OCI-LY7 (cell line): Measurements from ENCODE around the gene COX6A1. TPM values are rescaled to one million over a fixed set of nuclear protein-coding genes. Genes with fewer than 3 reads are reported as not detected.

ENCODE experiments used
- BruUV-seq: library from RNA; stranded (reverse); fragments of 400-500 nt; replicated peaks from 2 replicates; lab custom pipeline; 2021; lab: Mats Ljungman, UMichigan
- CTCF ChIA-PET: fragments of 300-600 bp; sonication (Branson Sonifier 250); formaldehyde crosslinking; loops from one replicate; lab custom pipeline; 2022; ENCODE audit warnings: antibody characterized with exemption; ENCODE audit not compliant: unreplicated experiment; lab: Charles Lee
- POLR2A ChIA-PET: fragments of 300-600 bp; sonication (Branson Sonifier 250); formaldehyde crosslinking; loops from one replicate; lab custom pipeline; 2022; ENCODE audit warnings: antibody characterized with exemption; lab: Charles Lee
- DNase-seq: peaks from one replicate; pipeline ENCODE4 v3.0.0-alpha.2; 2015; ENCODE audit warnings: low spot score
- H2AFZ ChIP-seq: fragments of 200-600 bp; sonication (generic), shearing (Covaris generic); 2 replicates; pipeline ENCODE4 v1.6.1; 2014; ENCODE audit warnings: mild to moderate bottlenecking, antibody characterized with exemption, low read length, moderate library complexity
- H3K27ac ChIP-seq: fragments of 200-600 bp; sonication (generic); 2 replicates; pipeline ENCODE4 v1.5.1; 2014; ENCODE audit warnings: mixed run types, low read depth, mild to moderate bottlenecking, moderate library complexity, low read length, inconsistent platforms; ENCODE audit not compliant: poor library complexity, severe bottlenecking
- H3K36me3 ChIP-seq: fragments of 200-600 bp; sonication (generic); 2 replicates; pipeline ENCODE4 v1.6.1; 2014; ENCODE audit warnings: mild to moderate bottlenecking, antibody characterized with exemption, low read length, moderate library complexity, mixed read lengths; ENCODE audit not compliant: insufficient read depth
- H3K4me1 ChIP-seq: fragments of 200-600 bp; sonication (generic); 2 replicates; pipeline ENCODE4 v1.5.1; 2014; ENCODE audit warnings: mild to moderate bottlenecking, low read length; ENCODE audit not compliant: insufficient read depth, poor library complexity, severe bottlenecking
- H3K4me2 ChIP-seq: fragments of 200-600 bp; sonication (generic); 2 replicates; pipeline ENCODE4 v1.6.1; 2014; ENCODE audit warnings: mild to moderate bottlenecking, low read length
- H3K4me3 ChIP-seq: fragments of 200-600 bp; sonication (generic); 2 replicates; pipeline ENCODE4 v1.5.1; 2014; ENCODE audit warnings: mild to moderate bottlenecking, low read depth, low read length; ENCODE audit not compliant: poor library complexity, severe bottlenecking
- H3K79me2 ChIP-seq: fragments of 200-600 bp; sonication (generic); 2 replicates; pipeline ENCODE4 v1.6.1; 2016; ENCODE audit warnings: low read depth, mild to moderate bottlenecking, low read length, moderate library complexity, mixed read lengths; ENCODE audit not compliant: insufficient read depth
- H3K9me2 ChIP-seq: fragments of 200-600 bp; sonication (generic); 2 replicates; pipeline ENCODE4 v1.6.1; 2016; ENCODE audit warnings: mild to moderate bottlenecking, low read length, mixed read lengths; ENCODE audit not compliant: insufficient read depth
- H3K9me3 ChIP-seq: fragments of 200-600 bp; sonication (generic); 2 replicates; pipeline ENCODE4 v1.6.1; 2014; ENCODE audit warnings: mild to moderate bottlenecking, mixed run types, low read length, mixed read lengths
- H4K20me1 ChIP-seq: fragments of 200-600 bp; sonication (generic); 2 replicates; pipeline ENCODE4 v1.6.1; 2014; ENCODE audit warnings: mild to moderate bottlenecking, antibody characterized with exemption, low read length, moderate library complexity, mixed read lengths; ENCODE audit not compliant: insufficient read depth
- CTCF ChIP-seq: fragments of 200-600 bp; sonication (generic); conservative IDR thresholded peaks from 2 replicates; pipeline ENCODE4 v1.5.1; 2014; ENCODE audit warnings: mild to moderate bottlenecking, antibody characterized with exemption, low read length, moderate library complexity, mixed read lengths
- EZH2phosphoT487 ChIP-seq: fragments of 200-600 bp; sonication (generic); IDR thresholded peaks from 2 replicates; pipeline ENCODE4 v1.6.1; 2018; ENCODE audit warnings: low read depth, borderline replicate concordance, mild to moderate bottlenecking, mixed run types, antibody characterized with exemption, low read length, moderate library complexity, mixed read lengths
- intact Hi-C: fragments of 100-400 bp; cut with micrococcal nuclease; formaldehyde crosslinking; loops from one replicate; pipeline ENCODE4 v1.10.0; 2022; ENCODE audit not compliant: unreplicated experiment
- total RNA-seq, 2 experiments: library from RNA; depleted of rRNA in 1 of 2; stranded (reverse); fragments of >200 nt in 1 of 2; shearing (Covaris generic) in 1 of 2; gene quantifications; 2 replicates each; pipeline ENCODE4 v1.2.3, GENCODE V29; 2014 to 2022

The COX6A1 gene
- total RNA-seq, 2 experiments from 2014 or later, result 449 to 591 TPM

DNA sequence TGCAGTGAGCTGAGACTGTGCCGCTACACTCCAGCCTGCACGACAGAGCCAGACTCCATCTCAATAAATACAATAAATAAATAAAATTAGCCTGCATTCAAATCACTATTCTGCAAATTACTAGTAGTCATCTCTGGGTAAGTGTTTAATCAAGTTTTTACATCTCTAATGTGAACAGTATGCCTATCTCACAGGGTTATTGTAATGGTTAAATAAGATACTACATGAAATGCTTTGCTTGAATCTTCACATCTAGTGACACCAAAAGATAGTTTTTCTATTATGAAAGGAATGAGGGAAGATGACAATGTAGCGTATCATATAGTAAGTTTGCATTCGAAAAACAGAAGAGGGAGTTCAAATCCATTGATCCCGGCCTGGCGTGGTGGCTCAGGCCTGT is 29.5 kb downstream of the COX6A1 start:
- intact Hi-C loops, result loop anchor here (2.0 kb wide), 1 partner anchor 29 kb away; the partner anchor contains the start of gene COX6A1
- CTCF ChIA-PET, result interaction anchor here (1.0 kb wide), 1 partner anchor 36 kb away, joined by 6 read pairs; no protein-coding TSS in a partner anchor
- H3K4me2 ChIP-seq, result peak overlapping the region; percentile 100
- H4K20me1 ChIP-seq, result peaks cover 33% of the 10 kb centered on the region
- H3K4me1 ChIP-seq, result peaks cover 46% of the 10 kb centered on the region
- no TSS peak for BruUV-seq
- POLR2A ChIA-PET, result interaction anchor here (1.7 to 2.0 kb wide), 2 partner anchors 9 to 29 kb away, joined by 4 to 5 read pairs; no protein-coding TSS in a partner anchor
- no peak overlapping the region for H2AFZ ChIP-seq
- H3K9me2 ChIP-seq, result no peaks in the 10 kb centered on the region
- no peaks in the 10 kb centered on the region for H3K9me3 ChIP-seq
- H3K27ac ChIP-seq, result no peak overlapping the region
- H3K79me2 ChIP-seq, result peaks cover 63% of the 10 kb centered on the region
- peak overlapping the region; percentile 98 for H3K4me3 ChIP-seq
- DNase-seq, result no peak
- peaks cover 64% of the 10 kb centered on the region for H3K36me3 ChIP-seq
- TF ChIP-seq EZH2phosphoT487 (no peak), CTCF (no peak)

DNA sequence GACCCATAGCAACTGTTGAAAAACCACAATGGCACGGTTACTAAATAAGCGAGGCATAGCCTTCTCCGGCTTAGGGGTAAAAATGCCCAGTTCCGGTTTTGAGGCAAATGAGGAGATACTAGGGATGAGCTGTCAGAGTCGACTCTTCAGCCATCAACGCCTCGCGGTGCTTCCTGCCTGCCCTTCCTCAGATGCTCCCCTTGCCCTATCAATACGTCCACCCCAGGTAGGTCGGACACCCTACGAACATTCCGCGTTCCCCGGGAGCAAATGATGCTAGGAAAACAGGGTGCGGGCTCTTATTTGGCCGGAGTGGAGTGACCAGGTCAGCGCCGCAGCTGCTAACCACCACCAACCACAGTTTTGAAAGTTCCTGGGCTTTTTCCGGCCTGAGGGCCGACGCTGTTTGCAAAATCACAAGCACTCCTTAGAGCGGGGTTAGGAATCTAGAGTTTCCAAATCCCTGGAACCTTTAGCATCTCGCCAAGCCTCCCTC is 30.5 kb downstream of the COX6A1 start:
- TF ChIP-seq CTCF, result no peak
- peak overlapping the region; percentile 100 for H3K4me2 ChIP-seq
- BruUV-seq, result TSS peak; percentile 46
- peak overlapping the region; percentile 98 for H3K4me3 ChIP-seq
- ChIA-PET POLR2A (interaction anchor here (0.7 to 1.7 kb wide), 7 partner anchors 10 to 213 kb away, joined by 3 to 5 read pairs (median 4); partner anchors contain the start of gene RNF10), CTCF (no interaction called here)
- H3K9me2 ChIP-seq, result no peaks in the 10 kb centered on the region
- H3K36me3 ChIP-seq, result peaks cover 55% of the 10 kb centered on the region
- H3K79me2 ChIP-seq, result peaks cover 59% of the 10 kb centered on the region
- H4K20me1 ChIP-seq, result peaks cover 26% of the 10 kb centered on the region
- DNase-seq, result peak; percentile 46
- intact Hi-C loops, result no loop called here
- H3K4me1 ChIP-seq, result peaks cover 46% of the 10 kb centered on the region
- no peak overlapping the region for H2AFZ ChIP-seq
- H3K27ac ChIP-seq, result peak overlapping the region; percentile 69
- no peaks in the 10 kb centered on the region for H3K9me3 ChIP-seq
